Activated naive CD8-positive, alpha-beta T cell treated with anti-CD3 and anti-CD28 coated beads, Interleukin-2, amount 10 ng/mL, durations not matched to agents 7 days and 5 days (primary cell): ENCODE results near the gene ZNRF2. TPM values are rescaled to one million over a fixed set of nuclear protein-coding genes. Genes with fewer than 3 reads are reported as not detected.

Experiments used
- ATAC-seq: fragments of 150-1000 bp; cut with Tn5 transposase; one replicate; pipeline ENCODE4 v1.10.0; 2021; ENCODE audit warnings: low read depth, moderate library complexity
- POLR2A ChIA-PET: fragments of 350-600 bp; sonication (Branson Sonifier 250); formaldehyde crosslinking; loops from one replicate; lab custom pipeline; 2021; ENCODE audit warnings: antibody characterized with exemption; lab: Charles Lee
- DNase-seq: peaks from one replicate; pipeline ENCODE4 v3.0.0; 2021
- H3K27ac Mint-ChIP-seq: one replicate; pipeline ENCODE4 v1.8.0; 2022; ENCODE audit warnings: mild to moderate bottlenecking, mixed read lengths
- H3K27me3 Mint-ChIP-seq: one replicate; pipeline ENCODE4 v1.8.0; 2022; ENCODE audit warnings: mild to moderate bottlenecking, moderate library complexity, mixed read lengths
- H3K36me3 Mint-ChIP-seq: one replicate; pipeline ENCODE4 v1.8.0; 2021; ENCODE audit warnings: mild to moderate bottlenecking, mixed read lengths
- H3K4me1 Mint-ChIP-seq: one replicate; pipeline ENCODE4 v1.8.0; 2021; ENCODE audit warnings: mixed read lengths
- H3K4me3 Mint-ChIP-seq: one replicate; pipeline ENCODE4 v1.8.0; 2022; ENCODE audit warnings: mild to moderate bottlenecking, moderate library complexity, mixed read lengths
- H3K9me3 Mint-ChIP-seq: one replicate; pipeline ENCODE4 v1.8.0; 2021; ENCODE audit warnings: mixed read lengths
- total RNA-seq, 2 experiments: library from RNA; stranded (reverse); gene quantifications; one replicate each; pipeline ENCODE4 v1.2.3, GENCODE V29; 2021

ZNRF2 gene
- total RNA-seq, 2 experiments from 2014 or later = 27.1 to 28.0 TPM

- H3K9me3 Mint-ChIP-seq = no peaks in the 10 kb centered on the region
- no peak overlapping the region for H3K27ac Mint-ChIP-seq
- H3K4me3 Mint-ChIP-seq = no peak overlapping the region
- no peaks in the 10 kb centered on the region for H3K27me3 Mint-ChIP-seq
- H3K4me1 Mint-ChIP-seq = no peaks in the 10 kb centered on the region
- no peak for ATAC-seq
- no peaks in the 10 kb centered on the region for H3K36me3 Mint-ChIP-seq
- POLR2A ChIA-PET = no interaction called here
- no peak for DNase-seq
Observed at GRCh38 chr7:30270921-30271320, 13.5 kb upstream of the ZNRF2 start.

- H3K9me3 Mint-ChIP-seq = no peaks in the 10 kb centered on the region
- DNase-seq (no peak), ATAC-seq (no peak)
- no peak overlapping the region for H3K4me3 Mint-ChIP-seq
- H3K4me1 Mint-ChIP-seq = no peaks in the 10 kb centered on the region
- POLR2A ChIA-PET = no interaction called here
- no peak overlapping the region for H3K27ac Mint-ChIP-seq
- no peaks in the 10 kb centered on the region for H3K36me3 Mint-ChIP-seq
- H3K27me3 Mint-ChIP-seq = no peaks in the 10 kb centered on the region
Observed at GRCh38 chr7:30272126-30272525, 12.3 kb upstream of the ZNRF2 start.

- no peak overlapping the region for H3K4me3 Mint-ChIP-seq
- no peaks in the 10 kb centered on the region for H3K36me3 Mint-ChIP-seq
- no peaks in the 10 kb centered on the region for H3K9me3 Mint-ChIP-seq
- no peak for ATAC-seq
- DNase-seq = no peak
- no peak overlapping the region for H3K27ac Mint-ChIP-seq
- H3K27me3 Mint-ChIP-seq = no peaks in the 10 kb centered on the region
- POLR2A ChIA-PET = no interaction called here
- no peaks in the 10 kb centered on the region for H3K4me1 Mint-ChIP-seq
Observed at GRCh38 chr7:30273552-30273951, 10.8 kb upstream of the ZNRF2 start.

GRCh38 chr7:30274641-30275040 lies 9.8 kb upstream of the ZNRF2 start:
- no peaks in the 10 kb centered on the region for H3K36me3 Mint-ChIP-seq
- no peaks in the 10 kb centered on the region for H3K9me3 Mint-ChIP-seq
- H3K27ac Mint-ChIP-seq = no peak overlapping the region
- peaks cover 4% of the 10 kb centered on the region for H3K4me1 Mint-ChIP-seq
- POLR2A ChIA-PET = no interaction called here
- no peak overlapping the region for H3K4me3 Mint-ChIP-seq
- no peak for ATAC-seq
- H3K27me3 Mint-ChIP-seq = no peaks in the 10 kb centered on the region
- no peak for DNase-seq

GRCh38 chr7:30276203-30276900 lies 8.0 kb upstream of the ZNRF2 start:
- Mint-ChIP-seq H3K27ac (no peak overlapping the region), H3K27me3 (peaks cover 2% of the 10 kb centered on the region), H3K36me3 (no peaks in the 10 kb centered on the region), H3K4me3 (no peak overlapping the region), H3K4me1 (peaks cover 5% of the 10 kb centered on the region), H3K9me3 (no peaks in the 10 kb centered on the region)
- DNase-seq = no peak
- POLR2A ChIA-PET = no interaction called here
- peak; percentile 83 for ATAC-seq

- no peaks in the 10 kb centered on the region for H3K36me3 Mint-ChIP-seq
- peaks cover 7% of the 10 kb centered on the region for H3K4me1 Mint-ChIP-seq
- ATAC-seq = no peak
- no peak overlapping the region for H3K4me3 Mint-ChIP-seq
- H3K9me3 Mint-ChIP-seq = no peaks in the 10 kb centered on the region
- POLR2A ChIA-PET = no interaction called here
- no peak overlapping the region for H3K27ac Mint-ChIP-seq
- H3K27me3 Mint-ChIP-seq = peaks cover 2% of the 10 kb centered on the region
- DNase-seq = no peak
Observed at GRCh38 chr7:30278376-30278775, 6.0 kb upstream of the ZNRF2 start.

- Mint-ChIP-seq H3K36me3 (no peaks in the 10 kb centered on the region), H3K9me3 (no peaks in the 10 kb centered on the region), H3K27ac (no peak overlapping the region), H3K27me3 (peaks cover 2% of the 10 kb centered on the region), H3K4me1 (peaks cover 10% of the 10 kb centered on the region), H3K4me3 (no peak overlapping the region)
- ATAC-seq = no peak
- POLR2A ChIA-PET = no interaction called here
- DNase-seq = no peak
Observed at GRCh38 chr7:30278849-30279652, 5.3 kb upstream of the ZNRF2 start.

GRCh38 chr7:30279653-30279904 lies 4.8 kb upstream of the ZNRF2 start:
- POLR2A ChIA-PET = no interaction called here
- H3K4me3 Mint-ChIP-seq = no peak overlapping the region
- peaks cover 11% of the 10 kb centered on the region for H3K4me1 Mint-ChIP-seq
- no peaks in the 10 kb centered on the region for H3K9me3 Mint-ChIP-seq
- H3K36me3 Mint-ChIP-seq = no peaks in the 10 kb centered on the region
- DNase-seq = no peak
- no peak overlapping the region for H3K27ac Mint-ChIP-seq
- peaks cover 2% of the 10 kb centered on the region for H3K27me3 Mint-ChIP-seq
- ATAC-seq = no peak

- no peak overlapping the region for H3K27ac Mint-ChIP-seq
- peaks cover 2% of the 10 kb centered on the region for H3K27me3 Mint-ChIP-seq
Observed at GRCh38 chr7:30280631-30281030, 3.8 kb upstream of the ZNRF2 start.

GRCh38 chr7:30281263-30281662 lies 3.1 kb upstream of the ZNRF2 start:
- Mint-ChIP-seq H3K27ac (peak overlapping the region; percentile 2), H3K4me1 (peaks cover 17% of the 10 kb centered on the region), H3K27me3 (peaks cover 2% of the 10 kb centered on the region), H3K36me3 (peaks cover 5% of the 10 kb centered on the region), H3K9me3 (peaks cover 2% of the 10 kb centered on the region), H3K4me3 (no peak overlapping the region)
- DNase-seq (no peak), ATAC-seq (no peak)
- POLR2A ChIA-PET = no interaction called here

More at GRCh38 chr7:30280631-30281030, 3.8 kb upstream of the ZNRF2 start:
- Mint-ChIP-seq H3K4me3 (no peak overlapping the region), H3K4me1 (peaks cover 11% of the 10 kb centered on the region), H3K9me3 (no peaks in the 10 kb centered on the region), H3K36me3 (no peaks in the 10 kb centered on the region)
- DNase-seq (no peak), ATAC-seq (no peak)
- POLR2A ChIA-PET = no interaction called here

- Mint-ChIP-seq H3K4me1 (peaks cover 22% of the 10 kb centered on the region), H3K36me3 (peaks cover 11% of the 10 kb centered on the region), H3K4me3 (no peak overlapping the region), H3K9me3 (peaks cover 2% of the 10 kb centered on the region), H3K27ac (no peak overlapping the region), H3K27me3 (peaks cover 2% of the 10 kb centered on the region)
- DNase-seq = no peak
- POLR2A ChIA-PET = no interaction called here
- ATAC-seq = no peak
Observed at GRCh38 chr7:30281791-30282190, 2.6 kb upstream of the ZNRF2 start.

- no peak overlapping the region for H3K27ac Mint-ChIP-seq
- ATAC-seq = no peak
- DNase-seq = no peak
- POLR2A ChIA-PET = no interaction called here
- peaks cover 2% of the 10 kb centered on the region for H3K9me3 Mint-ChIP-seq
- H3K36me3 Mint-ChIP-seq = peaks cover 14% of the 10 kb centered on the region
- no peak overlapping the region for H3K4me3 Mint-ChIP-seq
- peaks cover 28% of the 10 kb centered on the region for H3K4me1 Mint-ChIP-seq
- peaks cover 2% of the 10 kb centered on the region for H3K27me3 Mint-ChIP-seq
Observed at GRCh38 chr7:30282735-30283134, 1.7 kb upstream of the ZNRF2 start.

- DNase-seq = no peak
- Mint-ChIP-seq H3K9me3 (peaks cover 2% of the 10 kb centered on the region), H3K4me1 (peaks cover 40% of the 10 kb centered on the region), H3K27me3 (peaks cover 2% of the 10 kb centered on the region), H3K27ac (peak overlapping the region; percentile 86), H3K36me3 (peaks cover 19% of the 10 kb centered on the region), H3K4me3 (peak overlapping the region; percentile 84)
- peak; percentile 4 for ATAC-seq
- POLR2A ChIA-PET = interaction anchor here (1.0 to 4.2 kb wide), 6 partner anchors 37 to 193 kb away, joined by 3 to 30 read pairs (median 6); partner anchors contain the start of gene NOD1
Observed at GRCh38 chr7:30285067-30285535, 704 bp downstream of the ZNRF2 start.
